KBM-7 (cell line): ENCODE data around the gene ZNF484.
"Not testable (repeated sequence)": the region's sequence is repeated elsewhere in the genome, so short reads cannot be mapped to it uniquely, and the experiment has no call there.

Source experiments
- DNase-seq: peaks from one replicate; pipeline ENCODE4 v3.0.0-alpha.2; 2015
- in situ Hi-C: fragments of 300-500 bp; cut with MboI; formaldehyde crosslinking; loops from 2 replicates; pipeline ENCODE4 v1.14.3; 2020; ENCODE audit warnings: low sequenced_read_pairs, low pct_unique_long_range_greater_than_20kb, mixed read lengths

The ZNF484 gene

DNA sequence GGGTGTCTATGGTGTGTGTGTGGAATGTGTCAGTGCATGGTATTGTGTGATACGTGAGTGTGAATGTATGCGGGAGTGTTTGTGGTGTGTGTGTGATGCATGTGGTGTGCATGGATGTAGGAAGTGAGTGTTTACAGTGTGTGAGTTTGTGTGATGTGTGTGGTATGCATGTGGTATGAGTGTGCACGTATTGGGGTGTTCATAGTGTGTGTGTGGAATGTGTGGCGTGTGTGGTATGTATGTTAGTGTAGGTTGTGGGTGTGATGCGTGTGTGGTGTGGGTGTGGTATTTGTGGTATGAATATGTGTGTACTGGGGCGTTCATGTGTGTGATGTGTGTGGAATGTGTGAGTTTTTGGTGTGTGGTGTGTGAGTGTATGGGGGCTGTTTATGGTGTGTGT lies 73.1 kb downstream of the ZNF484 start:
- in situ Hi-C loops, result no loop called here
- no peak for DNase-seq

DNA sequence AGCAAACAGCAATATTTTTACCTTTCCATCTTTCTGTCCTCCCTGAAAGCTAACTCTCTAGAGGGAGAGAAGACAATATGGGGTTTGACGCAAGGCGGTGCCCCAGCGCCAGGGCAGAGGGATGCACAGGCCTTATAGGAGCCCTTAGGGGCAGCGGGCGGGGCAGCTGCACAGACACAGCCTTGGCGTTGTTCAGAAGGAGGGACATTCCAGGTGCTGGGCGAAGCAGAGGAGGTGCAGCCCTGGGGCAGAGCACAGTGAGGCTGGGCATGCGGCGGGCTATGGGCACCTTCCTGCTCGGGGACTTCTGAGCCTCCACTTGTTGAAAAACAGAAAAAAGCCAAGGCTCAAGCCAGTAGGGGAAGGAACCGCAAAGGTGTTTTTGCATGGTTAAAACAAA lies 79.5 kb downstream of the ZNF484 start:
- DNase-seq, result no peak
- in situ Hi-C loops, result no loop called here

DNA sequence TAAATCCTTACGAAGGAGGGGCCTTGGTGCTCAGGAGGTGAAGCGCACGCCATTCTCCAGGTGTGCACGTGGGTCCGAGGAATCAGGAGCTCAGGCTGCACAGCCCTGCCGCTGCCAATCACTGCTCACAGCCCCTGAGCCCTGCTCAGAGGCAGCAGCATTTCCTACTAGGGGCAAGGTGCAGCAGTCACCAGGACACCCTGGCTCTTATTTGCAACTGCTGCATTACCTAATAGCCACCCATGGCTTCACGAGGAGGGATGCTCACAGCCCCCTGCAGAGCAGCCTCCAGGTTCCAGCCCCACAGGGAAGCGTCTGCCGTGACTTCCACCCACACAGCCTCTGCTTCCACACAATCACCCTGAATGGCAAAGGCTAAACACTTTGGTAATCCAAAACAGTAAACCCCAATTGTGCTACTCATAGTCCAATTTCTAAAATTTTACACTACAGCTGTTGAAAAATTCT lies 81.5 kb downstream of the ZNF484 start:
- DNase-seq, in situ Hi-C loops: not testable (repeated sequence)

DNA sequence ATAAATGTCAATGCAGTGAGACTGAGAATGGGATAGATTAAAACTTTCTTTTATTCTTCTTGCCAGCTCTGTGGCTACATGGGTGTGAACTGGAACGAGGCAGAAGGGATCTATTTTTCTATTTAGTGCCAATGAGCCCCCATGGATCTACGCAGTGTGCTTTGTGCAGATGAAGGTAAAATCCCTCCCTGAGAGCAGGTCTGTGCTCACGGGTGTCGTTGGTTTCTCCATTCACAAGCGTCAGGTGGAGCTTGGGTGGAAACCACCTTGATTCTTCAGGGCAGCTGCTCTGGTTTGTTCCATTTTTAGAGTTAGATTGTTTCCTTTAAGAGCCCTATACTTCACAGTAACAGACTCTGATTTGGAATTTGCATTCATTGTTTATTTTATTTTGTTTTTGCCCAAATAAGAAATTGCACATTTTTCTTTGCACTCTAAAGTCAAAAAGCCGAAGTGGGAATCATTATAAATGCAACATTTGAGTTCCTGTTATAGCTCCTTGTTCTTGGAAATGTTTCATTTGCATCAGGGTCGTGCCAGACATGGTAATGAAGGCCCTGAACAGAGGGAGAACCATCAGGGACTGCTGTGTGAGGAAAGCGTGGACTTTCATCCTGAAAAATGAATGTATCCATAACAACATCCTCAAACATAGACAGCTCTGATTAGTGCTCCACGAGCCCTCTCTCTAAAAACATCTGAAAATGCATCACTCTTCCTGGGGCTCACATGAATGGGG lies 82.1 kb downstream of the ZNF484 start:
- in situ Hi-C loops, result no loop called here
- no peak for DNase-seq
